ENCODE results near the gene ASPG. TPM values are rescaled to one million over a fixed set of nuclear protein-coding genes. Genes with fewer than 3 reads are reported as not detected.

Gene ASPG
- total RNA-seq, 1 donor: not detected

- DNase-seq (ENCODE audit: low read depth): no peak
- H3K4me3 ChIP-seq (ENCODE audit: low read depth, low read length): no peak overlapping the region
- TF ChIP-seq CTCF (IDR thresholded peaks at IDR 0.05; ENCODE audit: insufficient read depth, low read length): no peak
Observed at GRCh38 chr14:104139460-104140212, 54.1 kb downstream of the ASPG start.

GRCh38 chr14:104140213-104140462, 54.6 kb downstream of the ASPG start:
- no peak for TF ChIP-seq CTCF (IDR thresholded peaks at IDR 0.05; ENCODE audit: insufficient read depth, low read length)
- no peak overlapping the region for H3K4me3 ChIP-seq (ENCODE audit: low read depth, low read length)
- no peak for DNase-seq (ENCODE audit: low read depth)

GRCh38 chr14:104140463-104141331, 55.2 kb downstream of the ASPG start:
- no peak for TF ChIP-seq CTCF (IDR thresholded peaks at IDR 0.05; ENCODE audit: insufficient read depth, low read length)
- H3K4me3 ChIP-seq (ENCODE audit: low read depth, low read length): no peak overlapping the region
- DNase-seq (ENCODE audit: low read depth): no peak

- no peak for TF ChIP-seq CTCF (IDR thresholded peaks at IDR 0.05; ENCODE audit: insufficient read depth, low read length)
- H3K4me3 ChIP-seq (ENCODE audit: low read depth, low read length): no peak overlapping the region
- no peak for DNase-seq (ENCODE audit: low read depth)
Observed at GRCh38 chr14:104141621-104142091, 56.2 kb downstream of the ASPG start.

- H3K4me3 ChIP-seq (ENCODE audit: low read depth, low read length): no peak overlapping the region
- TF ChIP-seq CTCF (IDR thresholded peaks at IDR 0.05; ENCODE audit: insufficient read depth, low read length): no peak
- DNase-seq (ENCODE audit: low read depth): no peak
Observed at GRCh38 chr14:104142136-104142945, 56.8 kb downstream of the ASPG start.

GRCh38 chr14:104142946-104143470, 57.5 kb downstream of the ASPG start:
- H3K4me3 ChIP-seq (ENCODE audit: low read depth, low read length): no peak overlapping the region
- no peak for TF ChIP-seq CTCF (IDR thresholded peaks at IDR 0.05; ENCODE audit: insufficient read depth, low read length)
- no peak for DNase-seq (ENCODE audit: low read depth)
